OCI-LY3 (cell line): ENCODE results near the gene NDE1.

ENCODE experiments used
- EZH2phosphoT487 ChIP-seq: fragments of 200-600 bp; shearing (Covaris generic); IDR thresholded peaks from 2 replicates; pipeline ENCODE4 v1.6.1; 2018; ENCODE audit warnings: antibody characterized with exemption, mixed run types, low read depth
- TF ChIP-seq, protein P1 (sequence below): fragments of 200-600, 300-600 bp; sonication (generic); IDR thresholded peaks from 2 replicates; pipeline ENCODE4 v1.5.1; 2014; ENCODE audit warnings: antibody characterized with exemption, low read length, low read depth

DNA sequence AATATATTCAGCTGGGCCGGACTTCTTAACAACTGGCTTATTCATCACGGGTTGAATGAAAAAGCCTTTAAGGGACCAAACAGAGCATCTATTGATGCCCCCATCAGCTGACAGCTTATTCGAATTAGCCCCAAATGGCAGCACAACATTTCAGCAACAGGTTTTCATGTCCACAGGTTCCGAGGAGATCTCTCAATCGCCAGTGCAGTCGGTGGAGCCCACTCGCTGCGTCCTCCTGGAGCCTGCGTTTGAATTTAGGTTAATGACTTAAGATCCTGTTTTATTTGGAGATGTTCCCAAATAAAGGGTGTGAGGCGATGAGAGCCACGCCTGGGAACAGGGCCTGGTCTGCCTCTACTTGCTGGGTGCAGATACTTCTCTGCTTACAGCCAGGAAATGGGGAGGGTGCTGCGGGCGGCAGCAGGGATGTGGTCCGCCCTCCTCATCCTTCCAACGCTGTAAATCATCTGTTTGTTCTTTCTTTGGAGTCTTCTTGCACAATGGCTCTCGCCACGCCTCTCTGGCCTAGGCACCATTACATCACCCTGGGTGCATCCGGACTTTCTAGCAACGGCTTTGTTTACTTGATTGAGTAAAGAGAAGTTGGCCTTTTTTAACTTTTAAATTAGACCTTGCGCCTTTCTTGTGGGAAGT is 22.6 kb downstream of the NDE1 start:
- TF ChIP-seq, protein P1, sequence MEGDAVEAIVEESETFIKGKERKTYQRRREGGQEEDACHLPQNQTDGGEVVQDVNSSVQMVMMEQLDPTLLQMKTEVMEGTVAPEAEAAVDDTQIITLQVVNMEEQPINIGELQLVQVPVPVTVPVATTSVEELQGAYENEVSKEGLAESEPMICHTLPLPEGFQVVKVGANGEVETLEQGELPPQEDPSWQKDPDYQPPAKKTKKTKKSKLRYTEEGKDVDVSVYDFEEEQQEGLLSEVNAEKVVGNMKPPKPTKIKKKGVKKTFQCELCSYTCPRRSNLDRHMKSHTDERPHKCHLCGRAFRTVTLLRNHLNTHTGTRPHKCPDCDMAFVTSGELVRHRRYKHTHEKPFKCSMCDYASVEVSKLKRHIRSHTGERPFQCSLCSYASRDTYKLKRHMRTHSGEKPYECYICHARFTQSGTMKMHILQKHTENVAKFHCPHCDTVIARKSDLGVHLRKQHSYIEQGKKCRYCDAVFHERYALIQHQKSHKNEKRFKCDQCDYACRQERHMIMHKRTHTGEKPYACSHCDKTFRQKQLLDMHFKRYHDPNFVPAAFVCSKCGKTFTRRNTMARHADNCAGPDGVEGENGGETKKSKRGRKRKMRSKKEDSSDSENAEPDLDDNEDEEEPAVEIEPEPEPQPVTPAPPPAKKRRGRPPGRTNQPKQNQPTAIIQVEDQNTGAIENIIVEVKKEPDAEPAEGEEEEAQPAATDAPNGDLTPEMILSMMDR = no peak
- no peak for TF ChIP-seq EZH2phosphoT487
